Colon (tissue), 2 donors: Measurements from ENCODE around the gene SLC25A2.
A peak's percentile ranks its signal among the peaks of the same experiment; 100 is the strongest.

ENCODE experiments used
- FAIRE-seq: peaks from 2 replicates; lab custom pipeline; 2012; peaks lifted over from hg19 to GRCh38; lab: Jason Lieb, UNC
- donor health status: control.
- donor health status: control.

SLC25A2 gene

GRCh38 chr5:141313711-141314110 is 9.9 kb upstream of the SLC25A2 start:
- FAIRE-seq, result no peak

- no peak for FAIRE-seq
These were observed 2.8 kb upstream of the SLC25A2 start for GRCh38 chr5:141306630-141307029.

- no peak for FAIRE-seq
These were observed 5.5 kb downstream of the SLC25A2 start for GRCh38 chr5:141298376-141298775.

GRCh38 chr5:141272906-141273305 is 30.9 kb downstream of the SLC25A2 start:
- FAIRE-seq, result no peak

DNA sequence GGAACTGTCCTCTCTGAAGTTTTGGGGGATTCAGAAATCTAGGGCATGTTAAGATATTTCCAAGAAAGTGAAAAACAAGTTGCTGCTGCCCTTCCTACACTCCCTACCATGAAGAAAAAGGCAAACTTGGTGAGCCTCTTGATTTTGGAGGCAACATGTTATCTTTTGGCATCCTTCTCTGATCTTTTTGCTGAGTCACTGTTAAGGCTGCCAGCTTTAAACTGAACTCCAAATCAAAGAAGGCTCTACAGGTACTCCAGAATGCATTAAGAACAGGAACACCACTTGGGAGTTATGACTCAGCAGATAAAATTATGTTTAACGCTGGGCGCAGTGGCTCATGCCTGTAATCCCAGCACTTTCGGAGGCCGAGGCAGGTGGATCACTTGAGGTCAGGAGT is 34.7 kb downstream of the SLC25A2 start:
- no peak for FAIRE-seq

DNA sequence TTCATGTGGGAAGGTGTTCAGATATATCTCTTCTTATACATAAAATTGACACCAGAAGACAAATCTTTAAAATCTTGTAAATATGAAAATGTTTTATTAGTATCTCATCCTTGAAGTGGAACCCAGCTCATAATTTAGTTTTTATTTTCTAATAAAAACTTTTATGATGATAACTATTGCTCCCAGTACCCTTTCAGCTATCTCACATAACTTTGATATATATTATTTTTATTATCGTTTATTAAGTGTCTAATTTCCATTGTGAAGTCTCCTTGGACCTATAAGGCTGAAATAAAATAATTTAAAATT is 42.7 kb downstream of the SLC25A2 start:
- FAIRE-seq, result no peak

DNA sequence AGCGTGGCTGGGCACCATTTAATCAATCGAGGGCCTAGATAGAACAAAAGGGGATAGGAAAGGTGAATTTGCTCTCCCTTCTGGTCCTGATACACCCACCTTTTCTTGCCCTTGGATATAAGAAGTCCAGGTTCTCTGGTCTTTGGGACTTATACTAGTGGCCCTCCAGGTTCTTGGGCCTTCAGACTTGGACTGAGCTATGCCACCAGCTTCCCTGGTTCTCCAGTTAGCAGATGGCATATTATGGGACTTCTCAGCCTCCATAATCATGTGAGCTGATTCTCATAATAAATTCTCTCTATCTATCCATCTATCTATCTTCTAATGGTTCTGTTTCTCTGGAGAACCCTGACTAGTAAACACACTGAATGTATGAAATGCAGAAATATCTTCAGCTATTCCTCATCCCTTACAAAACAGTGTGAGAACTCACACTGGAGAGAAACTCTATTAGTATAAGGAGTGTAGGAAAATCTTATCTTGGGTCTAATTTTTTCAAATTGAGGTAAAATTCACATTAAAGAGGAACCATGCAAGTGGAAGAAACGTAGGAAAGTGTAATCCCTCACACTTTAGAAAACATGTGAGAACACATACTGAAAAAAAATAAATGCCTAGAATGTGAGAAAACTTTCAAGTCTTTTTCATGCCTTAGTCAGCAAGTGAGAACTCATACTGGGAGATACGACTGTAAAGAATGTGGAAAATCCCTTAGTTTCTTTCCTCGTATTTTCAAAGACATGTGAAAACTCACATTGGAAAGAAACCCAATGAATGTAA is 43.2 kb downstream of the SLC25A2 start:
- FAIRE-seq, result no peak

DNA sequence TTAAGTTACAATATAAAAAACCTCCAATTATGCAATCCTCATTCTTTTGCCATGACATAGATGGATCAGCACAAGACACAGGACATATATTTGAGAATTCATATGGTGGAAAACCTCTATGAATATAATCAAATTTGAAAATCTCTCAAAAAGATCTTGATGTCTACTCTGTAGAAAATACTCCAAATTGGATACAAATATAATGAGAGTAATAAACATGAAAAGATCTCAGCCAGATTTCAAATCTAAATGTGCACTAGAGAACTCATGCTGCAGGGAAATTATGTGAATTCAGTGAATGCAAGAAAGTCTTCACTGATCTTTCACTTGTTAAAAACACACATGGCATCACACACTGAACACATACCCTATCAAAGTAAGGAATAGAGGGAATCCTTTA is 44.9 kb downstream of the SLC25A2 start:
- no peak for FAIRE-seq

GRCh38 chr5:141258464-141258863 is 45.4 kb downstream of the SLC25A2 start:
- peak; percentile 14 for FAIRE-seq
